GM18502 (cell line): ENCODE results near the gene CRAMP1.

Experiments used
- ATAC-seq: cut with Tn5 transposase; IDR thresholded peaks from one replicate; pipeline ENCODE4 v1.9.1; 2021; ENCODE audit warnings: mild to moderate bottlenecking; ENCODE audit not compliant: unreplicated experiment, poor library complexity

Gene CRAMP1

GRCh38 chr16:1674751-1675664 is 62.8 kb downstream of the CRAMP1 start:
- ATAC-seq = no peak

DNA sequence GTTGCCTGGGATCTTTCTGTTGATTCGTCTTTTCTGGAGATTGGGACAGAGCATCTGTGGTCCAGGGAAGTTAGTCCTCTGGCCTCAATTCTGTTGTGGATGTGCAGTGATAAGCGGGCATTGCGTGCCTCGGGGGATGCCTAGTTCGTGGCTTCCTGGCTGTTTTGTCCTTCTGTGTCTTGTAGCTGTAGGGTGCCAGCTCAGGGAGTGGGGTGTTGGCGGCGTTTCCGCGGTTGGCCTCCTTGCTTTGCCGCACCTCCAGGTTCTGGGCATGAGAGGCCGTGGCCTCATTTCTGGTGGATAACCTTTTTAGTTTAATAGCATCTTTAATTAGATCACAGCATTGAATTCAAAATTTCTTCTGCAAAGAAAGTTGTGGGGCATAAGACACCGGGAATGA is 64.5 kb downstream of the CRAMP1 start:
- no peak for ATAC-seq

DNA sequence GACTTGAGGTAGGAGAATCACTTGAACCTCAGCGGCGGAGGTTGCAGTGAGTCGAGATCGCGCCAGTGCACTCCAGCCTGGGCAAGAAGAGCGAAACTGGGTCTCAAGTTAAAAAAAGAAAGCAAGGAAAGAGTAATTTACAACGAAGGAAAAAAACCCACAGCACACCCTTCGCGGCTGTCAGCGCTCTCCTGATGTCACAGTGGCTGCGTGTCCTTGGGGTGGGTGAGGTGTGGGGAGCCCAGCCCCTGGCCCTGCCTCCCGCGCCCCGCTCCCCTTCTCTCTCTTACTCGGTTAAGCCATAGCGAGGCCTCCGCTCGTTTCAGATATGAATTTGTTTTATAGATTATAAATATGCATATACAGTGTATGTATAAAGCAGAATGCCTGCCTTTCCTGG is 65.2 kb downstream of the CRAMP1 start:
- no peak for ATAC-seq

DNA sequence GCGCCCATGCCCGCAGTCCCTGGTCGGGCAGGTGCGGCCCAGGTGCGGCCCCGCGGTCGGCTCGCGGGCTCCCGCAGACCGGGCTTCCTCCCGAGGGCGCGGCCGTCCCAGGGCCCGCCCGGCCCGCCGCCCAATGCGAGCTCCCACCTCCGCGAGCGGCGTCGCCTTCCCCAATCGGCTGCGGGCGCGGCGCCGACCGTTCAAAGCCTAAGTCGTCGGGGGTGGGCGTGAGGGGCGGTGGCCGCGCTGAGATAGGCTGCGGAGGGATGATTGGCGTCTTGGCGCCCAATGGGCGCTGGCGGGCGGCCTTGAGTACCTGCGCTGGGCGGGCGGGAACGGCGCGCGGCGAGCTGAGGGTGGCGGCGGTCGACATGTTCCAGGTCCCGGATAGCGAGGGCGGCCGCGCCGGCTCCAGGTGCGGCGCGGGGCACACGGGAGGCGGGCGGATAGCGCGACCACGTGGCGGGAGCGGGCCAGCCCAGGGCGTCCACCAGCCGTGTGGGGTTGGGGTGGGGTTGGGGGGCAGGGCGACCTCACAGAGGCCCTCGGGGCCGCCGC is 65.9 kb downstream of the CRAMP1 start, which contains the start of gene JPT2:
Gene JPT2 (plus strand): TSS at position 338 of the 558 bp plus-strand sequence. CDS start 34 bp downstream, at position 372.
- peak; percentile 95 for ATAC-seq

DNA sequence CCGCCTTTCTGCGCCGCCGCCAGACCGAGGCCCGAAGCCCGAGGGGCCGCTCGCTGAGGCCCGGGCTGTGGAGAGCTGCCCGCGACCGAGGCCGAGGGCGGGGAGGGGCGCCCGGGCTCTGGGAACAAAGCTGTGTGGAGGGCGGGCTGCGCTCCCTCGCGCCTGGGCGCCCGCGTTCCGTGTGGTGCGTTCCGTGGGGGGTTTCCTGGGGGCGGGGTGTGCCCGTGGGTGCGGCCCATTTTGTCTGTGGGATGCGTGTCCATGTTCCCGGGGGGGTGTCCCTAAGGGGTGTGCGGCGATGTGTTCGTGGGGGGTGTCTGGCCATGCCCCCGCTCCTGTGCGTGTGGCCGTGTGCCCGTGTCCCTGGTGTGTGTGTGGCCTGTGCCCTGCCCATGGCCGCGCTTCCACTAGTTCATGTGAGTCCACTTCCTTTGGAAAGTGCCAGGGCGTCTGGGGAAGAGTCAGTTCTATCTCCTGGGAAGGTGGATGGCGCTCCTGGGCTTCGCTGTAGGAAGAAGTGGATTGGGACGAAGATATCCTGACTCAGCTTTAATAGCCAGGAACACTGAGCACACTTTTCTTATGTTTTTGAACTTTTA is 66.4 kb downstream of the CRAMP1 start:
- ATAC-seq = peak; percentile 23

DNA sequence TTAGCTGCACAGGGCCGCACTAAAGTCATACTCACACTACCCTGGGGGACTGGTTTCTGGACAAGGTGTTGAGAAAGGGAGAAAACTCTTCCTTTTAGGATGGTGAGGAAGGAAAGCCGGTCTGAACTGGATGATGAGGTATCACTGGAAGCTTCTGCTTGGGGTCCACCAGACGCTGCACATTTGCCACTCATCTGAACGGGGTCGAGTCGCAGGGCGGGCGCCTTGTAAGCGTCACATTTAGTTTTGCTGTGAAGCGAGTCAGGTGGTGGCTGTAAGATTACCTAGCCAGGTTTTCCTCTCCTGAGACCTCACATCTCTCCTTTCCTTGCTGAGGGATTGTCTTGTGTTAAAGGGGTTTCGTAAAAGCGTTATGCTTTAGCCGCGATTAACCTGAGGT is 68.2 kb downstream of the CRAMP1 start:
- no peak for ATAC-seq

DNA sequence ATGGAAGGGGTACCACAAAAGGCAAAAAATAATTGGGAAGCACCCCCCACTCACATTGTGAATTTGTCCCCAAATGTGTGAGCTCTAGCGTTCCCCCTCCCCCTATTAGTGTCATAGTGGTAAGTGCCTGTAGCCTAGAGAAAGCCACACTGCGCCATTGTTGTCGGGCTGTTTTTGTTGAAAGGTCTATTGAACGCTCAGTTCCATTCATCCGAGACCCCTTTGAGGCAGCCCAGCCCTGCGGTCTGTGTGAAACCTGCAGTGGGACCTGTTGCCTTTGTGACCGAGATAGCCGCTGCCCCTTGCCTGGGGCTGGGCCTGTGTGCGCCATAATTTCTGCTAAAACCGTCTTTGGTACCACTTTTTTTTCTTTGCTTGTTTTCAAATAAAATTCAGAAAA is 68.9 kb downstream of the CRAMP1 start:
- no peak for ATAC-seq

GRCh38 chr16:1687427-1688316 is 75.5 kb downstream of the CRAMP1 start:
- ATAC-seq = no peak

GRCh38 chr16:1688807-1689560 is 76.8 kb downstream of the CRAMP1 start:
- ATAC-seq = no peak

- ATAC-seq = no peak
Observed at GRCh38 chr16:1689853-1690252, 77.7 kb downstream of the CRAMP1 start.

- ATAC-seq = no peak
Observed at GRCh38 chr16:1690810-1691209, 78.7 kb downstream of the CRAMP1 start.

- ATAC-seq = no peak
Observed at GRCh38 chr16:1691276-1691675, 79.1 kb downstream of the CRAMP1 start.

- ATAC-seq = no peak
Observed at GRCh38 chr16:1691956-1692355, 79.8 kb downstream of the CRAMP1 start.

- ATAC-seq = no peak
Observed at GRCh38 chr16:1696863-1697262, 84.7 kb downstream of the CRAMP1 start.

- ATAC-seq = no peak
Observed at GRCh38 chr16:1698680-1699079, 86.5 kb downstream of the CRAMP1 start.

DNA sequence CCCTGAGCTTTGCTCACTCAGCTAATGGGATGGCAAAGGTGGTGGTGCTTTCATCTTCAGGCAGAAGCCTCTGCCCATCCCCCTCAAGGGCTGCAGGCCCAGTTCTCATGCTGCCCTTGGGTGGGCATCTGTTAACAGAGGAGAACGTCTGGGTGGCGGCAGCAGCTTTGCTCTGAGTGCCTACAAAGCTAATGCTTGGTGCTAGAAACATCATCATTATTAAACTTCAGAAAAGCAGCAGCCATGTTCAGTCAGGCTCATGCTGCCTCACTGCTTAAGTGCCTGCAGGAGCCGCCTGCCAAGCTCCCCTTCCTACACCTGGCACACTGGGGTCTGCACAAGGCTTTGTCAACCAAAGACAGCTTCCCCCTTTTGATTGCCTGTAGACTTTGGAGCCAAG is 88.1 kb downstream of the CRAMP1 start:
- ATAC-seq = no peak

GRCh38 chr16:1701216-1701878 is 89.2 kb downstream of the CRAMP1 start:
- no peak for ATAC-seq

GRCh38 chr16:1705324-1705687 is 93.1 kb downstream of the CRAMP1 start:
- ATAC-seq = peak; percentile 10

GRCh38 chr16:1705688-1706385 is 93.7 kb downstream of the CRAMP1 start, which contains the start of gene MAPK8IP3:
Gene MAPK8IP3, plus strand, starts transcription at chr16:1706195. Its CDS starts 145 bp downstream, at chr16:1706340.
- peak; percentile 86 for ATAC-seq
